ENCODE measurements around the gene RAB2B. TPM values are rescaled to one million over a fixed set of nuclear protein-coding genes. Genes with fewer than 3 reads are reported as not detected.

RAB2B gene
- 10 to 100 TPM; 26.8 to 66.8 (median 38.9) TPM for total RNA-seq

GRCh38 chr14:21476925-21477681, at the start of gene RAB2B, which contains the start of gene TOX4:
Gene RAB2B, minus strand, starts transcription at chr14:21476959. Its CDS starts 87 bp downstream, at chr14:21476872.
Gene TOX4, plus strand, starts transcription at chr14:21477195. Its CDS starts 84 bp downstream, at chr14:21477279.
- H3K27ac ChIP-seq = peak within 1 kb of the TSS; percentile 80 to 88 (median 84)
- WGBS, 2 donors = 1 to 2% methylated on average over 48 to 49 of the region's 49 CpGs
- peak; percentile 97 for DNase-seq
- H3K4me1 ChIP-seq = peaks cover 17% of the 10 kb centered on the region in 2 donors
- intact Hi-C loops (cut with DNase I) = loop anchor here (5.0 kb wide), 1 partner anchor 210 kb away; the partner anchor contains the start of gene HNRNPC
- H3K27me3 ChIP-seq = no peaks in the 10 kb centered on the region
- H3K4me3 ChIP-seq (replicated peaks in 1 of 3) = peak within 1 kb of the TSS; percentile 83 to 99 (median 96)
- no peaks in the 10 kb centered on the region for H3K9me3 ChIP-seq
- TF ChIP-seq POLR2A (IDR thresholded peaks at IDR 0.05) = peak in 1 of 2 donors; percentile 58
- TF ChIP-seq CTCF (IDR thresholded peaks at IDR 0.05) = peak; percentile 88 to 100 (median 98)
- H3K36me3 ChIP-seq = peaks cover 0 to 5% of the 10 kb centered on the region in 2 donors

GRCh38 chr14:21525962-21526671, 49.4 kb upstream of the RAB2B start, which contains the start of gene SALL2:
Gene SALL2, minus strand, starts transcription at chr14:21526346. Its CDS starts 219 bp downstream, at chr14:21526127.
- no peaks in the 10 kb centered on the region for H3K36me3 ChIP-seq

GRCh38 chr14:21525571-21525961, 48.8 kb upstream of the RAB2B start:
- Histone ChIP-seq H3K36me3 (no peaks in the 10 kb centered on the region), H3K4me3 (replicated peaks in 1 of 3) (peak overlapping the region; percentile 35 to 91 (median 78)), H3K27ac (peak overlapping the region; percentile 35 to 74 (median 73)), H3K4me1 (peaks cover 14 to 25% of the 10 kb centered on the region in 2 donors), H3K9me3 (no peaks in the 10 kb centered on the region), H3K27me3 (no peaks in the 10 kb centered on the region)
- TF ChIP-seq POLR2A (IDR thresholded peaks at IDR 0.05) = no peak
- no peak for TF ChIP-seq CTCF (IDR thresholded peaks at IDR 0.05)
- intact Hi-C loops (cut with DNase I) = no loop called here
- WGBS, 2 donors = 26% methylated on average over 8 to 12 of the region's 12 CpGs
- DNase-seq = peak; percentile 38 to 54

More at GRCh38 chr14:21525962-21526671, 49.4 kb upstream of the RAB2B start, which contains the start of gene SALL2:
- intact Hi-C loops (cut with DNase I) = no loop called here
- TF ChIP-seq CTCF (IDR thresholded peaks at IDR 0.05) = no peak
- peak in 1 of 2 donors; percentile 56 for TF ChIP-seq POLR2A (IDR thresholded peaks at IDR 0.05)
- peak within 1 kb of the TSS; percentile 64 to 74 (median 73) for H3K27ac ChIP-seq
- H3K4me1 ChIP-seq = peaks cover 14 to 25% of the 10 kb centered on the region in 2 donors
- H3K27me3 ChIP-seq = no peaks in the 10 kb centered on the region
- WGBS, 2 donors = 2% methylated on average over 30 to 34 of the region's 43 CpGs
- peak within 1 kb of the TSS; percentile 35 to 91 (median 78) for H3K4me3 ChIP-seq (replicated peaks in 1 of 3)
- peak; percentile 88 to 89 for DNase-seq
- H3K9me3 ChIP-seq = no peaks in the 10 kb centered on the region

DNA sequence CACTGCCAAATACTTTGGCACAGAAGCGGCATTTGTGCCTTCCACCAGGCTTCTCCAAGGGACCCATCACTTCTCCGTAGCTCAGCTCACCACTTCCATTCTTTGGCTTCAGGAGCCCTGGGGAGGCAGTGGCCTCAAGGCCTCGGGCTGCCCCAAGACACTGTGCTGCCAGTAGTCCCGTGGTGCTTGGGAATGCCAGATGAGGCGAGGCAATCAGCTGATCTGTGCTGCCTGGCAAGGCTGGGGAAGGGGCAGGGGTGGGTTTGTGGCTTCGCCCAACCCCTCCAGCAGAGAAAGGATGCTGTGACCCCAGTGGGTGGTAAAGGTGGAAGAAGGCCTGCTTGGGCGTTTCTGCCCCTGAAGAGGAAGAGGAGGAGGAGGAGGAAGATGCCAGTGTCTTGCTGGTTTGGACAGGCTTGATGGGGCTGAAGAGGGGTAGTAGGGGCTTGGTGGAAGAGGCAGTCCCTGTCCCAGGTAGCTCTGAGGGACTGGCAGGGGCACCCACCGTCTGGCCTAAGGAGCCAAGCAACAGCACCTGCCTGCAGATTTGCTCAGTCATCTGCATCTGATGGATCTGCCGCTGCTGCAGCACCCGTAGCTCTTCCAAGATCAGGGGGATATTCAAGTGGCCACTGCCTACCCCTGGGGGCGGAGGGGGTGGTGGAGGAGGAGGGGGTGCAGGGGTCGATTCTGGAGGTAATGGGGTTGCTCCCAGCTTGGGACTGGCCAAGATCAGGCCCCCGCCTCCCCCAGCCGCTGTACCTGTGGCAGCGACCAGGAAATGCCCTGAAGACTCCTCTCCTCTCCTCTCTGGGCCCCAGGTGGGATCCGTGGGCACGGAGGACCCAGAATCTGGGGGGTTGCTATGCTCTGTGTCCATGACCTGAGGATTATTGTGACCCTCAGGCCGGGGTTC, 48.1 kb upstream of the RAB2B start:
- H3K36me3 ChIP-seq = no peaks in the 10 kb centered on the region
- no peaks in the 10 kb centered on the region for H3K27me3 ChIP-seq
- intact Hi-C loops (cut with DNase I) = no loop called here
- peak overlapping the region in 2 of 3 donors; percentile 35 to 78 for H3K4me3 ChIP-seq (replicated peaks in 1 of 3)
- peaks cover 14 to 25% of the 10 kb centered on the region in 2 donors for H3K4me1 ChIP-seq
- no peaks in the 10 kb centered on the region for H3K9me3 ChIP-seq
- peak overlapping the region in 1 of 3 donors; percentile 74 for H3K27ac ChIP-seq
- DNase-seq = peak in 1 of 2 donors; percentile 11
- TF ChIP-seq CTCF (IDR thresholded peaks at IDR 0.05) (no peak), POLR2A (IDR thresholded peaks at IDR 0.05) (no peak)
- WGBS, 2 donors = 64 to 82% methylated on average over 12 to 18 of the region's 18 CpGs

Data from thyroid gland (tissue), 4 donors.